ENCODE measurements around the gene KLF5.

KLF5 gene

DNA sequence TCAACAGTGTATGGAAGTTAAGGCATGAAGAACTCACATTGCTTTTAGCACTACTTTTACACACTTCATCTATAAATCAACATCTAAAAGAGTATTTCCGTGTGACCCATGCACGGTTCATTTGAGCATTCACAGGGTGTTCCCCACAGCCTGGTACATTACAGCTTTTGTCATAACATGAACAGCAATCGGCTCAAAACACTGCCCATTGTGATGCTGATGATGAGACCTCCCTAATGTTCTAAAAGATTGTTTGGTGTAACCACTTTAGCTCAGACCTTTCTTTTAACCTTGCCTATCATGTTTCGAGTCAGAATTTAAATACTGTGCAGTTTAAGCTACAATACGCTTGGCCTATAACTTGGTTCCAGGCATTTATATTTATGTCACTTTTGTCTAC is 4.1 kb upstream of the KLF5 start:
- TF ChIP-seq ZNF274 (IDR thresholded peaks at IDR 0.05; ENCODE audit: low read depth, low read length) (no peak), YY1 (IDR thresholded peaks at IDR 0.05; ENCODE audit: insufficient read depth, insufficient read length) (no peak), SUZ12 (IDR thresholded peaks at IDR 0.05; ENCODE audit: extremely low read depth, insufficient read depth, insufficient read length) (no peak)
- H3K36me3 ChIP-seq (ENCODE audit: insufficient read depth, insufficient read length, low read length) = no peaks in the 10 kb centered on the region
- H3K9me3 ChIP-seq (ENCODE audit: insufficient read depth, low read length) = no peaks in the 10 kb centered on the region
- DNase-seq (ENCODE audit: low read depth, low spot score) = no peak
- H3K27me3 ChIP-seq (ENCODE audit: insufficient read depth, insufficient read length) = peaks cover 19% of the 10 kb centered on the region
- no peaks in the 10 kb centered on the region for H3K4me1 ChIP-seq (ENCODE audit: insufficient read depth, insufficient read length)
- no peak overlapping the region for H3K4me3 ChIP-seq (ENCODE audit: insufficient read length, low read depth)
- H3K9ac ChIP-seq (ENCODE audit: insufficient read length, low read depth) = no peak overlapping the region

DNA sequence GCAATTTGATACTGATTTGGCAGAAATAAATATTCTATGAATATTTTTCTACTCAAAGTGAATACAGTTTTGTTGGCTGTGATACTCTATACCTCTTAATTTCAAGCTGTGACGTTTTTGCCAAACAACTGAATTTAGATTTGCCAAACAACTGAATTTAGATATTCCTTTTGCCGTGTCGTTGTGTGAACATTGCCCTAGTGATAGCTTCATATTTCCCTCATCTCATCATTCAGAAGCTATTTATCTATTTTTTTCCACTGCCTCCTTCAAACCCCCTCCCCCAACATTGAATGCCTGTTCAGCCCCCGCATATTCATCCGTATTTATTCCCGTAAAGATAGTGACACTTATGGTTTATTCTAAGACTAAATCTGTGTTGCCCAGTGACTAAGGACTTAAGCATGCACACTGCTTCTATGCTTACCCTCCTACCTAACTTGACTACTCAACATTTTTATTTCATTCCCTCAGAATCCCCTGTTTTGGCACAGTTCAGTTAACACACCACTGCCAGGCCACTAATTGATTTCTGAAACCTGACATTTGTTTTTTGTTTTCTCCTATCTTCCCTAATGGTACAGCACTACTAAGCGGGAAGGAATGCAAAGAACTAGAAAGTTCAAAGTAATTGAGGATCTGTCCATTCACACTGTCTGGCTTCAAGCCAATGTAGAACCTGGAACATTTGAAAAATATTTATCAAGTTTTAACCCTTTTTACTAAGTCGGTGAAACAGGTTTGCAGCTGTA is 2.8 kb upstream of the KLF5 start:
- no peaks in the 10 kb centered on the region for H3K36me3 ChIP-seq (ENCODE audit: insufficient read depth, insufficient read length, low read length)
- no peak for TF ChIP-seq YY1 (IDR thresholded peaks at IDR 0.05; ENCODE audit: insufficient read depth, insufficient read length)
- TF ChIP-seq ZNF274 (IDR thresholded peaks at IDR 0.05; ENCODE audit: low read depth, low read length) = no peak
- TF ChIP-seq SUZ12 (IDR thresholded peaks at IDR 0.05; ENCODE audit: extremely low read depth, insufficient read depth, insufficient read length) = no peak
- DNase-seq (ENCODE audit: low read depth, low spot score) = no peak

DNA sequence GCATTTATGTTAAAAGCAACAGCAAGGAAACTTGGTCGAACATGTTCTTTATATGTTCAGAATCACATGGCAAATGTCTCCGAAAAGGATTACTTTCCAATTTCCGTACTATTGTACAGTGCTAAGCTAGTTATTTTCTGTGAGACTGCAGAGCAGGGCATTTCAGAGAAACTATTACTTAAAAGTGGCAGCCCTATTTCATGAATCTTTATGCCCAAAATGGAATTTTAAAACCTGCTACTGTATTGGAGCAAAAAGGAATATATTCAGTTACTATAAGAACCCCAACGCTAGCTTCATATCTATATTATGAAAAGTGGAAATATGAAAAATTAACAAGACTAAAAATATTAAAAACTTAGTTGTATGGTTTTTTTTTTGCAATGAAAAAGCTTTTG is 2.2 kb upstream of the KLF5 start:
- H3K27me3 ChIP-seq (ENCODE audit: insufficient read depth, insufficient read length) = peaks cover 36% of the 10 kb centered on the region
- DNase-seq (ENCODE audit: low read depth, low spot score) = no peak
- H3K9me3 ChIP-seq (ENCODE audit: insufficient read depth, low read length) = no peaks in the 10 kb centered on the region
- H3K36me3 ChIP-seq (ENCODE audit: insufficient read depth, insufficient read length, low read length) = no peaks in the 10 kb centered on the region
- H3K4me1 ChIP-seq (ENCODE audit: insufficient read depth, insufficient read length) = no peaks in the 10 kb centered on the region
- no peak overlapping the region for H3K4me3 ChIP-seq (ENCODE audit: insufficient read length, low read depth)
- H3K9ac ChIP-seq (ENCODE audit: insufficient read length, low read depth) = no peak overlapping the region
- TF ChIP-seq SUZ12 (IDR thresholded peaks at IDR 0.05; ENCODE audit: extremely low read depth, insufficient read depth, insufficient read length) = no peak
- no peak for TF ChIP-seq YY1 (IDR thresholded peaks at IDR 0.05; ENCODE audit: insufficient read depth, insufficient read length)
- no peak for TF ChIP-seq ZNF274 (IDR thresholded peaks at IDR 0.05; ENCODE audit: low read depth, low read length)

More for the DNA sequence above, 2.8 kb upstream of the KLF5 start:
- Histone ChIP-seq H3K27me3 (ENCODE audit: insufficient read depth, insufficient read length) (peaks cover 32% of the 10 kb centered on the region), H3K4me1 (ENCODE audit: insufficient read depth, insufficient read length) (no peaks in the 10 kb centered on the region), H3K4me3 (ENCODE audit: insufficient read length, low read depth) (no peak overlapping the region), H3K9me3 (ENCODE audit: insufficient read depth, low read length) (no peaks in the 10 kb centered on the region), H3K9ac (ENCODE audit: insufficient read length, low read depth) (no peak overlapping the region)

DNA sequence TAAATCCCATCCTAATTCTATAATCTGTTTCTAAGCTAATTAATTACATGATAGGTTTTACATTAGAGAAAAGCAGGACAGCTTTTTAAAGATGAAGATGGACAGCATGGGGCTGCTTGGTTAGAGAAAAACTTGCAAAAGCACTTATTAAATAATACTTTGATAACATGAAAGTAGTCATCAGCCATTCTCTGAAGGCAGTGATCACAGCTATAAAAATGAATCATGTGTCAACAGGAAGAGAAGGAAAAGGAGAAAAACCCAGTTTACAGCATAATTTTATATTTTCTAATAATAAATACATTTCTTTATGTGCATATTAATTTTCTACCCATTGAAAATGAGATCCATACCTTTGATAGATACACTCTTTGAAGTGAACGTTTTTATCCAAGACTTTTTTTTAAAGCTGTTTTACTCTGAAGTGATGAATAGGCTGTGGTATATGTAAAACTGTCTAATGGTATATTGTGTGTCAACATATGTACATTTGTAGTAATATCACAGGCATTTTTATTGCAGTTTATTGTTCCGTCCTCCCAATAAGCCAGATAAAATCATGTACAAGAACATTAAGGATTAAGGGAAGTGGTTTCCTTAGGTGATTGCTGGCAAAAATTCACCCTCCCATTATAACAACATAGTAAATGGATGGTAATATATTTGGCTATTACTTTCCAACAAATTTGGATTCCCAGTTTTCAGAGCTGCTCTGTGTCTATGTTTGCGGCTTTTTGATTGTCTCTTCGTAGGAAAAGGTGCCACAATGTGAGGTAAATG is 1.3 kb upstream of the KLF5 start:
- H3K9me3 ChIP-seq (ENCODE audit: insufficient read depth, low read length) = no peaks in the 10 kb centered on the region
- no peaks in the 10 kb centered on the region for H3K4me1 ChIP-seq (ENCODE audit: insufficient read depth, insufficient read length)
- H3K27me3 ChIP-seq (ENCODE audit: insufficient read depth, insufficient read length) = peaks cover 39% of the 10 kb centered on the region
- no peak overlapping the region for H3K4me3 ChIP-seq (ENCODE audit: insufficient read length, low read depth)
- no peak for TF ChIP-seq ZNF274 (IDR thresholded peaks at IDR 0.05; ENCODE audit: low read depth, low read length)
- no peak for TF ChIP-seq SUZ12 (IDR thresholded peaks at IDR 0.05; ENCODE audit: extremely low read depth, insufficient read depth, insufficient read length)
- TF ChIP-seq YY1 (IDR thresholded peaks at IDR 0.05; ENCODE audit: insufficient read depth, insufficient read length) = no peak
- H3K9ac ChIP-seq (ENCODE audit: insufficient read length, low read depth) = no peak overlapping the region
- H3K36me3 ChIP-seq (ENCODE audit: insufficient read depth, insufficient read length, low read length) = peaks cover 8% of the 10 kb centered on the region
- no peak for DNase-seq (ENCODE audit: low read depth, low spot score)

DNA sequence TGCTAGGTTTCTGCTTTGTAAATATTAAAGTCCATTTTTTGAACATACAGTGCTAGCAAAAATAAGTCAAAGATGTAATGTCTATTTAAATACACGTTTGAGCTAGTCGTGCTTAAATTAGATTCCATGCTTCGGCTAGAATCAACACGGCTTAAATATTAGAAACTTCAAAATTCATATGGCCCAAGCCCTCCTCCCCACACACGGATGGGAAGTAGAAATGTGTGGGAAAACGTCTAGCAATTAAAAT is 816 bp upstream of the KLF5 start:
- no peak for DNase-seq (ENCODE audit: low read depth, low spot score)

DNA sequence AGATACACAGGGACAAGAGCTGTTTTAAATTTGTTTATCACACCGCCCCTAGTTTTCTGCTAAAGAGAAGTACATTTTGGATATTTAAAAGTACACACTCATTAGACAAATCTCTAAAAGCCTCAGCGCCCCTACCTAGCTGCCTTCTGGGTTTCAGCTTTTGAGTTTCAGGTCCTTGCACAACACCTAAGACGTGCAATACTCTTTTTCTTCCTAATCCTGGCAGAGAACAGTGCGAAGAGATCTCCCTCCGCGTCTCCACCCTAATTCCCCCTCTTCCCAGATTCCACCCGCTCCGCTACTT is 421 bp upstream of the KLF5 start:
- Histone ChIP-seq H3K4me3 (ENCODE audit: insufficient read length, low read depth) (peak overlapping the region; percentile 32), H3K4me1 (ENCODE audit: insufficient read depth, insufficient read length) (no peaks in the 10 kb centered on the region), H3K9me3 (ENCODE audit: insufficient read depth, low read length) (no peaks in the 10 kb centered on the region), H3K27me3 (ENCODE audit: insufficient read depth, insufficient read length) (peaks cover 39% of the 10 kb centered on the region), H3K9ac (ENCODE audit: insufficient read length, low read depth) (peak overlapping the region; percentile 32), H3K36me3 (ENCODE audit: insufficient read depth, insufficient read length, low read length) (peaks cover 14% of the 10 kb centered on the region)
- no peak for DNase-seq (ENCODE audit: low read depth, low spot score)
- TF ChIP-seq ZNF274 (IDR thresholded peaks at IDR 0.05; ENCODE audit: low read depth, low read length) (no peak), YY1 (IDR thresholded peaks at IDR 0.05; ENCODE audit: insufficient read depth, insufficient read length) (no peak), SUZ12 (IDR thresholded peaks at IDR 0.05; ENCODE audit: extremely low read depth, insufficient read depth, insufficient read length) (no peak)

More for the DNA sequence above, 816 bp upstream of the KLF5 start:
- no peak for TF ChIP-seq YY1 (IDR thresholded peaks at IDR 0.05; ENCODE audit: insufficient read depth, insufficient read length)
- TF ChIP-seq ZNF274 (IDR thresholded peaks at IDR 0.05; ENCODE audit: low read depth, low read length) = no peak
- TF ChIP-seq SUZ12 (IDR thresholded peaks at IDR 0.05; ENCODE audit: extremely low read depth, insufficient read depth, insufficient read length) = no peak
- H3K27me3 ChIP-seq (ENCODE audit: insufficient read depth, insufficient read length) = peaks cover 39% of the 10 kb centered on the region
- no peak overlapping the region for H3K4me3 ChIP-seq (ENCODE audit: insufficient read length, low read depth)
- peak overlapping the region; percentile 32 for H3K9ac ChIP-seq (ENCODE audit: insufficient read length, low read depth)
- H3K9me3 ChIP-seq (ENCODE audit: insufficient read depth, low read length) = no peaks in the 10 kb centered on the region
- peaks cover 13% of the 10 kb centered on the region for H3K36me3 ChIP-seq (ENCODE audit: insufficient read depth, insufficient read length, low read length)
- H3K4me1 ChIP-seq (ENCODE audit: insufficient read depth, insufficient read length) = no peaks in the 10 kb centered on the region

DNA sequence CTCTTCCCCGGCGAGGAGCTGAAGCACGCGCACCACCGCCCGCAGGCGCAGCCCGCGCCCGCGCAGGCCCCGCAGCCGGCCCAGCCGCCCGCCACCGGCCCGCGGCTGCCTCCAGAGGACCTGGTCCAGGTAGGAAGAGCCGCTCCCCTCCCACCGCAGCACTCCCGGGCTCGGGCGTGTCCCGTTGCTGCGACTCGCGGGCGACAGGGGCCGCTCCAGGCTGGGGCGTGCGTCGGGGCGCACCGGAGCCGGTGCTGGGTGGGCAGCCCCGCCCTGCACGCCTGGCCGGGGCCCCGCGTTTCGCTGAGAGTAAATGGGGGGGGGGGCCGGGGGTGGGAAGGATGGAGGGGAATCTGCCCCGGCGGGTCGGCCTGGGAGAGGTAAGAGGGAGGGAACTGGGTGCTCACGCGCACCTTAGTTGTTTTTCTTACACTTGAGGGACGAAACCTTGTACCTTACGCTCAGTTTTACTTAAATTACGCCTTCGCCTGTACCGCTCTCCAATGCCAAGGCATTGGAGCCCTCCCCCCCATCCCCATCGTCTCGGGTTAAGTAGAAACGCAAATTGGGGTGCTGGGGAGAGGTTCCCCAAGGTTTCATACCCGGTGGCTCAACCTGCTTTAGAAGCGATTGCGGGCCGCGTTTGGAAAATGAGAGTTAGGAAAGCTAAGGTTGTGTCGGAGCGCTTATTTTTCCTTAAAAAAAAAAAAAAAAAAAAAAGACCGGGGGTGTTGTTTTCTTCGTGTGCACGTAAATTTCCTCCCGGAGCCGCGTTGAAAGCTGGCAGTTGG is 850 bp downstream of the KLF5 start:
- H3K36me3 ChIP-seq (ENCODE audit: insufficient read depth, insufficient read length, low read length) = peaks cover 20% of the 10 kb centered on the region
- H3K4me1 ChIP-seq (ENCODE audit: insufficient read depth, insufficient read length) = no peaks in the 10 kb centered on the region
- peaks cover 39% of the 10 kb centered on the region for H3K27me3 ChIP-seq (ENCODE audit: insufficient read depth, insufficient read length)
- H3K9ac ChIP-seq (ENCODE audit: insufficient read length, low read depth) = peak overlapping the region; percentile 76
- peak overlapping the region; percentile 71 for H3K4me3 ChIP-seq (ENCODE audit: insufficient read length, low read depth)
- no peaks in the 10 kb centered on the region for H3K9me3 ChIP-seq (ENCODE audit: insufficient read depth, low read length)
- peak; percentile 50 for DNase-seq (ENCODE audit: low read depth, low spot score)
- TF ChIP-seq YY1 (IDR thresholded peaks at IDR 0.05; ENCODE audit: insufficient read depth, insufficient read length) (no peak), ZNF274 (IDR thresholded peaks at IDR 0.05; ENCODE audit: low read depth, low read length) (no peak), SUZ12 (IDR thresholded peaks at IDR 0.05; ENCODE audit: extremely low read depth, insufficient read depth, insufficient read length) (no peak)
